ENCODE results near the gene NRBF2. TPM values are rescaled to one million over a fixed set of nuclear protein-coding genes. Genes with fewer than 3 reads are reported as not detected.
A peak's percentile ranks its signal among the peaks of the same experiment; 100 is the strongest.

Gene NRBF2
- total and polyA plus RNA-seq, 12 donors = 5.4 to 23.1 (median 13.9) TPM

GRCh38 chr10:63157845-63158624 is 24.9 kb downstream of the NRBF2 start:
- Histone ChIP-seq H3K36me3 (replicated peaks in 1 of 2) (peaks cover 0 to 13% of the 10 kb centered on the region in 2 donors), H3K27ac (no peak overlapping the region), H3K9me3 (replicated peaks in 1 of 3) (no peaks in the 10 kb centered on the region), H3K4me3 (no peak overlapping the region), H3K27me3 (no peaks in the 10 kb centered on the region), H3K4me1 (replicated peaks in 1 of 2) (peaks cover 3 to 8% of the 10 kb centered on the region in 2 donors)
- no peak for TF ChIP-seq POLR2A (IDR thresholded peaks at IDR 0.05)
- peak; percentile 76 to 82 (median 78) for TF ChIP-seq CTCF (IDR thresholded peaks at IDR 0.05)
- DNase-seq = peak in 5 of 7 donors; percentile 27 to 59 (median 50)
- intact Hi-C loops (cut with DNase I) = loop anchor here in 1 of 2 donors (5.0 kb wide), 1 partner anchor 151 kb away; no protein-coding TSS in a partner anchor
- WGBS, 4 donors = 54 to 67% (median 64%) methylated on average over 3 of the region's 3 CpGs

- Histone ChIP-seq H3K9me3 (replicated peaks in 1 of 3) (no peaks in the 10 kb centered on the region), H3K27ac (no peak overlapping the region), H3K4me3 (no peak overlapping the region), H3K27me3 (no peaks in the 10 kb centered on the region), H3K4me1 (replicated peaks in 1 of 2) (no peaks in the 10 kb centered on the region), H3K36me3 (replicated peaks in 1 of 2) (no peaks in the 10 kb centered on the region)
- 52 to 65% (median 57%) methylated on average over 2 of the region's 2 CpGs for WGBS, 4 donors
- intact Hi-C loops (cut with DNase I) = loop anchor here in 1 of 2 donors (10.0 kb wide), 2 partner anchors 473 to 563 kb away; no protein-coding TSS in a partner anchor
- DNase-seq = no peak
- TF ChIP-seq POLR2A (IDR thresholded peaks at IDR 0.05) (no peak), CTCF (IDR thresholded peaks at IDR 0.05) (no peak)
Measured at GRCh38 chr10:63161592-63161991, 28.5 kb downstream of the NRBF2 start.

GRCh38 chr10:63164166-63164623 is 31.1 kb downstream of the NRBF2 start:
- peaks cover 0 to 3% of the 10 kb centered on the region in 2 donors for H3K4me1 ChIP-seq (replicated peaks in 1 of 2)
- no peaks in the 10 kb centered on the region for H3K9me3 ChIP-seq (replicated peaks in 1 of 3)
- H3K4me3 ChIP-seq = no peak overlapping the region
- intact Hi-C loops (cut with DNase I) = loop anchor here in 1 of 2 donors (10.0 kb wide), 2 partner anchors 471 to 561 kb away; no protein-coding TSS in a partner anchor
- WGBS, 4 donors = 56 to 71% (median 66%) methylated on average over 2 of the region's 2 CpGs
- H3K36me3 ChIP-seq (replicated peaks in 1 of 2) = no peaks in the 10 kb centered on the region
- peak overlapping the region in 1 of 5 donors; percentile 6 for H3K27ac ChIP-seq
- TF ChIP-seq POLR2A (IDR thresholded peaks at IDR 0.05) = no peak
- no peak for TF ChIP-seq CTCF (IDR thresholded peaks at IDR 0.05)
- DNase-seq = peak in 1 of 7 donors; percentile 42
- no peaks in the 10 kb centered on the region for H3K27me3 ChIP-seq

GRCh38 chr10:63165249-63165648 is 32.1 kb downstream of the NRBF2 start:
- intact Hi-C loops (cut with DNase I) = loop anchor here in 1 of 2 donors (10.0 kb wide), 2 partner anchors 470 to 560 kb away; no protein-coding TSS in a partner anchor
- WGBS, 4 donors = 93 to 96% (median 94%) methylated on average over 7 of the region's 7 CpGs
- DNase-seq = no peak

More at GRCh38 chr10:63165249-63165648, 32.1 kb downstream of the NRBF2 start:
- Histone ChIP-seq H3K9me3 (replicated peaks in 1 of 3) (no peaks in the 10 kb centered on the region), H3K36me3 (replicated peaks in 1 of 2) (no peaks in the 10 kb centered on the region), H3K27ac (no peak overlapping the region), H3K4me3 (no peak overlapping the region), H3K27me3 (no peaks in the 10 kb centered on the region), H3K4me1 (replicated peaks in 1 of 2) (peaks cover 0 to 3% of the 10 kb centered on the region in 2 donors)
- TF ChIP-seq POLR2A (IDR thresholded peaks at IDR 0.05) (no peak), CTCF (IDR thresholded peaks at IDR 0.05) (no peak)
